HepG2 (cell line): ENCODE measurements around the gene LAMB3. TPM values are rescaled to one million over a fixed set of nuclear protein-coding genes. Genes with fewer than 3 reads are reported as not detected.

Source experiments
- ATAC-seq: fragments of 200-7000 bp; cut with Tn5 transposase; 3 replicates; pipeline ENCODE4 v1.9.1; 2020; ENCODE audit warnings: mild to moderate bottlenecking, moderate library complexity
- BruUV-seq: library from RNA; stranded (reverse); fragments of 400-500 nt; replicated peaks from 2 replicates; lab custom pipeline; 2021; lab: Mats Ljungman, UMichigan
- CTCF ChIA-PET: fragments of 300-600 bp; formaldehyde crosslinking; extraction: SDS; loops from one replicate; lab custom pipeline; 2021; ENCODE audit warnings: low total read pairs, inconsistent platforms, low intra/inter-chr PET ratio; lab: Yijun Ruan, JAX
- POLR2A ChIA-PET: fragments of 350-600 bp; sonication (Branson Sonifier 250); formaldehyde crosslinking; loops from one replicate; lab custom pipeline; 2020; ENCODE audit warnings: antibody characterized with exemption, inconsistent platforms; lab: Yijun Ruan, JAX
- DNase-seq: peaks from one replicate; pipeline ENCODE4 v3.0.0-alpha.2; 2015; ENCODE audit warnings: low spot score
- FAIRE-seq: peaks from 3 replicates; lab custom pipeline; 2011; peaks lifted over from hg19 to GRCh38; lab: Jason Lieb, UNC
- H2AFZ ChIP-seq: one replicate; pipeline ENCODE4 v1.6.1; 2011; ENCODE audit warnings: low read length, inconsistent platforms
- H3K27ac ChIP-seq: fragments of 300-600 bp; 3 replicates; pipeline ENCODE4 v1.8.0; 2011; ENCODE audit warnings: mixed run types, mild to moderate bottlenecking, mixed read lengths, low read length, inconsistent platforms; ENCODE audit not compliant: insufficient read depth; ENCODE audit errors: extremely low read length
- H3K27me3 ChIP-seq, 2 experiments: fragments of 200-600 bp in 1 of 2; 2 replicates in 1 of 2; 3 replicates in 1 of 2; pipeline versions ENCODE4 v1.6.0 to v1.8.0; 2011; ENCODE audit warnings: low read length in 2 of 2, mild to moderate bottlenecking in 2 of 2, moderate library complexity in 2 of 2, inconsistent platforms in 1 of 2; ENCODE audit not compliant: insufficient read depth in 2 of 2, control insufficient read depth in 1 of 2
- H3K36me3 ChIP-seq, 2 experiments: fragments of 200-600 bp in 1 of 2; replicated peaks in 1 of 2; 2 replicates in 1 of 2; 3 replicates in 1 of 2; pipeline versions ENCODE4 v1.5.1 to v1.8.0; 2011; ENCODE audit warnings: low read length in 2 of 2, inconsistent platforms in 1 of 2; ENCODE audit not compliant: insufficient read depth in 2 of 2, control insufficient read depth in 1 of 2
- H3K4me1 ChIP-seq: 2 replicates; pipeline ENCODE4 v1.5.1; 2012; ENCODE audit warnings: low read length, inconsistent platforms; ENCODE audit not compliant: insufficient read depth
- H3K4me2 ChIP-seq: 2 replicates; pipeline ENCODE4 v1.6.0; 2011; ENCODE audit warnings: low read depth, low read length, inconsistent platforms
- H3K4me3 ChIP-seq, 3 experiments: fragments of 200-600 bp in 1 of 3; sonication (generic), shearing (Covaris generic) in 1 of 3; replicated peaks in 1 of 3; 2 replicates each; pipeline ENCODE4 v1.5.1; 2011 to 2016; ENCODE audit warnings: low read length in 3 of 3, inconsistent platforms in 2 of 3, low read depth in 2 of 3, mild to moderate bottlenecking in 2 of 3, control low read depth in 1 of 3, mixed read lengths in 1 of 3; ENCODE audit not compliant: insufficient read depth in 1 of 3
- H3K79me2 ChIP-seq: one replicate; pipeline ENCODE4 v1.6.1; 2011; ENCODE audit warnings: low read length, inconsistent platforms; ENCODE audit not compliant: insufficient read depth
- H3K9ac ChIP-seq: 2 replicates; pipeline ENCODE4 v1.6.0; 2011; ENCODE audit warnings: mild to moderate bottlenecking, low read depth, low read length, inconsistent platforms; ENCODE audit not compliant: insufficient read depth
- H3K9me3 ChIP-seq: 2 replicates; pipeline ENCODE4 v1.5.1; 2012; ENCODE audit warnings: mild to moderate bottlenecking, low read length
- H4K20me1 ChIP-seq: 2 replicates; pipeline ENCODE4 v1.6.0; 2011; ENCODE audit warnings: inconsistent platforms, mild to moderate bottlenecking, low read length, moderate library complexity; ENCODE audit not compliant: insufficient read depth
- CENPT ChIP-seq: sonication (generic); formaldehyde crosslinking; IDR thresholded peaks from 2 replicates; pipeline ENCODE4 v1.8.0; 2022; ENCODE audit warnings: low read depth, mild to moderate bottlenecking, moderate library complexity, missing genetic modification reagents
- FOSL2 ChIP-seq: sonication (generic); formaldehyde crosslinking; IDR thresholded peaks from 2 replicates; pipeline ENCODE4 v1.4.0; 2020; ENCODE audit warnings: missing genetic modification reagents
- HOXA7 ChIP-seq: sonication (generic); formaldehyde crosslinking; IDR thresholded peaks from 2 replicates; pipeline ENCODE4 v1.8.1; 2022; ENCODE audit warnings: mild to moderate bottlenecking, missing genetic modification reagents, moderate library complexity
- NFYB ChIP-seq: sonication (generic); formaldehyde crosslinking; IDR thresholded peaks from 2 replicates; pipeline ENCODE4 v1.4.0; 2020; ENCODE audit warnings: missing genetic modification reagents
- POLR2A ChIP-seq, 2 experiments: IDR thresholded peaks; 2 replicates each; pipeline ENCODE4 v1.6.1; 2011; ENCODE audit warnings: low read depth in 2 of 2, low read length in 2 of 2, mild to moderate bottlenecking in 1 of 2, moderate library complexity in 1 of 2; ENCODE audit not compliant: insufficient read depth in 1 of 2
- RFX1 ChIP-seq: fragments of 450-650 bp; IDR thresholded peaks from 2 replicates; pipeline ENCODE4 v1.6.1; 2017
- SCMH1 ChIP-seq: sonication (generic); formaldehyde crosslinking; IDR thresholded peaks from 2 replicates; pipeline ENCODE4 v1.9.0; 2021; ENCODE audit warnings: missing genetic modification reagents, mild to moderate bottlenecking, borderline replicate concordance
- SNRNP70 ChIP-seq: fragments of 200-400 bp; formaldehyde crosslinking; IDR thresholded peaks from 2 replicates; pipeline ENCODE4 v1.6.1; 2017; ENCODE audit warnings: mild to moderate bottlenecking, low read depth, low read length, moderate library complexity
- SRSF1 ChIP-seq: fragments of 200-400 bp; formaldehyde crosslinking; optimal IDR thresholded peaks from 2 replicates; pipeline ENCODE3; 2017; ENCODE audit warnings: mild to moderate bottlenecking, low read depth, low read length, moderate library complexity
- ZBTB38 ChIP-seq: sonication (generic); formaldehyde crosslinking; IDR thresholded peaks from 2 replicates; pipeline ENCODE4 v1.5.1; 2020; ENCODE audit warnings: mild to moderate bottlenecking, missing genetic modification reagents
- ZC3H13 ChIP-seq: sonication (generic); formaldehyde crosslinking; IDR thresholded peaks from 2 replicates; pipeline ENCODE4 v1.8.1; 2023; ENCODE audit warnings: mild to moderate bottlenecking, missing genetic modification reagents, moderate library complexity
- ZKSCAN1 ChIP-seq: fragments of 150-350 bp; IDR thresholded peaks from 2 replicates; pipeline ENCODE4 v1.6.1; 2014; ENCODE audit warnings: low read length
- ZNF12 ChIP-seq: sonication (generic); formaldehyde crosslinking; IDR thresholded peaks from 2 replicates; pipeline ENCODE4 v1.5.0; 2020; ENCODE audit warnings: missing genetic modification reagents
- ZNF20 ChIP-seq: sonication (generic); formaldehyde crosslinking; IDR thresholded peaks from 2 replicates; pipeline ENCODE4 v1.4.0; 2020; ENCODE audit warnings: mild to moderate bottlenecking, moderate library complexity, missing genetic modification reagents
- ZNF296 ChIP-seq: sonication (generic); formaldehyde crosslinking; conservative IDR thresholded peaks from 2 replicates; pipeline ENCODE4 v1.5.0; 2020; ENCODE audit warnings: mild to moderate bottlenecking, missing genetic modification reagents
- ZNF331 ChIP-seq: sonication (generic); formaldehyde crosslinking; IDR thresholded peaks from 2 replicates; pipeline ENCODE4 v1.4.0; 2020; ENCODE audit warnings: missing genetic modification reagents
- ZNF34 ChIP-seq: sonication (generic); formaldehyde crosslinking; IDR thresholded peaks from 2 replicates; pipeline ENCODE4 v1.4.0; 2020; ENCODE audit warnings: mild to moderate bottlenecking, missing genetic modification reagents, borderline replicate concordance
- ZNF451 ChIP-seq: sonication (generic); formaldehyde crosslinking; IDR thresholded peaks from 2 replicates; pipeline ENCODE4 v1.5.0; 2020; ENCODE audit warnings: mild to moderate bottlenecking, missing genetic modification reagents
- ZSCAN30 ChIP-seq: sonication (generic); formaldehyde crosslinking; IDR thresholded peaks from 2 replicates; pipeline ENCODE4 v1.5.0; 2020; ENCODE audit warnings: mild to moderate bottlenecking, missing genetic modification reagents
- WGBS: methylation state at CpG from one replicate; pipeline ENCODE4 v1.1.6; 2017; ENCODE audit warnings: low lambda C conversion rate; 5-methylcytosine and 5-hydroxymethylcytosine counted together
- in situ Hi-C: cut with HindIII; loops from 2 replicates; pipeline ENCODE4 v1.10.0; 2017; ENCODE audit warnings: low pct_unique_long_range_greater_than_20kb; ENCODE audit not compliant: extremely low pct_ligation_motif_present
- intact Hi-C: fragments of 100-400 bp; cut with micrococcal nuclease; formaldehyde crosslinking; loops from one replicate; pipeline ENCODE4 v1.10.0; 2022; ENCODE audit not compliant: unreplicated experiment
- polyA plus RNA-seq, 8 experiments: library from polyadenylated mRNA; depleted of rRNA in 3 of 8; stranded (reverse) in 7 of 8; unstranded in 1 of 8; fragments of >200 nt; fragmentation: Illumina TruSeq in 4 of 8; extraction: Trizol in 4 of 8; gene quantifications; 2 replicates each; pipeline versions ENCODE4 v1.2.1 to v1.2.3, GENCODE V29; 2011 to 2016; ENCODE audit warnings: low read depth in 4 of 8, missing spikeins in 1 of 8, mixed read lengths in 1 of 8; ENCODE audit not compliant: insufficient read depth in 1 of 8
- total RNA-seq, 5 experiments: library from RNA; depleted of rRNA; stranded (reverse); fragments of >200 nt; fragmentation: Illumina TruSeq; extraction: Trizol; gene quantifications; 2 replicates each; pipeline ENCODE4 v1.2.3, GENCODE V29; 2016; ENCODE audit warnings: low read depth in 1 of 5
- TF ChIP-seq, protein P1 (sequence below): sonication (generic); formaldehyde crosslinking; conservative IDR thresholded peaks from 2 replicates; pipeline ENCODE4 v1.8.1; 2023; ENCODE audit warnings: missing genetic modification reagents
- TF ChIP-seq, protein P2 (sequence below): sonication (generic); formaldehyde crosslinking; IDR thresholded peaks from 2 replicates; pipeline ENCODE4 v1.5.0; 2020; ENCODE audit warnings: missing genetic modification reagents
- TF ChIP-seq, protein P3 (sequence below): sonication (generic); formaldehyde crosslinking; IDR thresholded peaks from 2 replicates; pipeline ENCODE4 v1.5.0; 2020; ENCODE audit warnings: mild to moderate bottlenecking, missing genetic modification reagents
- TF ChIP-seq, protein P4 (sequence below): fragments of 450-650 bp; IDR thresholded peaks from 2 replicates; pipeline ENCODE4 v1.6.1; 2016

Gene LAMB3
- total and polyA plus RNA-seq, 2 of the 13 experiments (the other 11 are each of a cell fraction or from before 2014, with no cell fraction given): 0.18 to 0.24 TPM

DNA sequence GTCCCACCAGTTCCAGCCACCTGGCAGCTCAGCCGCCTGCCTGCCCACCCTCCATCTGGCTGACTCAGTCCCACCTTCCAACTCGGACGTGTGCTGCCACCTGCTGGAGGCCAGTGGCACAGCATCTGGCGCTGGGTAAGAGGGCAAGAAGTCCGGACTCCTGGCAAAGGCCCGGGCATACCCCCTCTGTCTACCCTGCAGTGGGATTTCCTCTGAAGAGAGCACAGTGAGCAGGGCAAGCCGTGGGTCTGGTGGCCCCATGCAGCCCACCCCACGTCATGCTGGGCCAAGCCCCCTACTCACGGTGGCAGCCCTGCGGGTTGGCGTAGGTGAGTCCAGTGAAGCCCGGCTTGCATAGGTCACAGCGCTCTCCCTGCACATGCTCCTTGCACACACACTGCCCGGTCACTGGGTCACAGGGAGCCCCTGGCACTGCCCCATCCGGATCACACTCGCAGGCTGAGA is 24.5 kb downstream of the LAMB3 start:
- no peaks in the 10 kb centered on the region for H3K4me1 ChIP-seq
- DNase-seq (peak; percentile 46), FAIRE-seq (no peak), ATAC-seq (peak; percentile 95)
- H2AFZ ChIP-seq: no peak overlapping the region
- H3K36me3 ChIP-seq: no peaks in the 10 kb centered on the region
- H3K9me3 ChIP-seq: no peaks in the 10 kb centered on the region
- no TSS peak for BruUV-seq
- in situ Hi-C loops (no loop called here), intact Hi-C loops (loop anchor here (1.0 to 2.0 kb wide), 3 partner anchors 37 to 59 kb away; no protein-coding TSS in a partner anchor)
- no peak overlapping the region for H3K27ac ChIP-seq
- H4K20me1 ChIP-seq: no peaks in the 10 kb centered on the region
- WGBS: 13% methylated on average over 3 of the region's 16 CpGs
- H3K4me2 ChIP-seq: no peak overlapping the region
- no peaks in the 10 kb centered on the region for H3K79me2 ChIP-seq
- no peak overlapping the region for H3K4me3 ChIP-seq
- ChIA-PET CTCF (interaction anchor here (0.9 to 2.9 kb wide), 3 partner anchors 37 to 58 kb away, joined by 5 to 14 read pairs (median 9); no protein-coding TSS in a partner anchor), POLR2A (no interaction called here)
- no peaks in the 10 kb centered on the region; a peak in 1 of 5 replicates for H3K27me3 ChIP-seq
- H3K9ac ChIP-seq: no peak overlapping the region
- TF ChIP-seq SRSF1 (no peak), CENPT (CRISPR knock-in tag) (no peak), ZKSCAN1 (no peak), ZNF451 (CRISPR knock-in tag) (no peak), HOXA7 (CRISPR knock-in tag) (no peak), ZNF296 (CRISPR knock-in tag) (no peak), SCMH1 (CRISPR knock-in tag) (no peak), ZNF12 (CRISPR knock-in tag) (no peak), ZNF331 (no peak), ZNF34 (CRISPR knock-in tag) (no peak), POLR2A (IDR thresholded peaks at IDR 0.05; ENCODE audit: insufficient read depth in 1 of 2, low read depth in 2 of 2, low read length in 2 of 2) (no peak), NFYB (CRISPR knock-in tag) (no peak), ZNF20 (CRISPR knock-in tag) (no peak), ZSCAN30 (no peak), RFX1 (no peak), ZC3H13 (CRISPR knock-in tag) (no peak), SNRNP70 (no peak), FOSL2 (CRISPR knock-in tag) (peak; percentile 82), ZBTB38 (no peak)
- TF ChIP-seq, protein P1, sequence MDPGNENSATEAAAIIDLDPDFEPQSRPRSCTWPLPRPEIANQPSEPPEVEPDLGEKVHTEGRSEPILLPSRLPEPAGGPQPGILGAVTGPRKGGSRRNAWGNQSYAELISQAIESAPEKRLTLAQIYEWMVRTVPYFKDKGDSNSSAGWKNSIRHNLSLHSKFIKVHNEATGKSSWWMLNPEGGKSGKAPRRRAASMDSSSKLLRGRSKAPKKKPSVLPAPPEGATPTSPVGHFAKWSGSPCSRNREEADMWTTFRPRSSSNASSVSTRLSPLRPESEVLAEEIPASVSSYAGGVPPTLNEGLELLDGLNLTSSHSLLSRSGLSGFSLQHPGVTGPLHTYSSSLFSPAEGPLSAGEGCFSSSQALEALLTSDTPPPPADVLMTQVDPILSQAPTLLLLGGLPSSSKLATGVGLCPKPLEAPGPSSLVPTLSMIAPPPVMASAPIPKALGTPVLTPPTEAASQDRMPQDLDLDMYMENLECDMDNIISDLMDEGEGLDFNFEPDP (CRISPR knock-in tag): no peak
- TF ChIP-seq, protein P2, sequence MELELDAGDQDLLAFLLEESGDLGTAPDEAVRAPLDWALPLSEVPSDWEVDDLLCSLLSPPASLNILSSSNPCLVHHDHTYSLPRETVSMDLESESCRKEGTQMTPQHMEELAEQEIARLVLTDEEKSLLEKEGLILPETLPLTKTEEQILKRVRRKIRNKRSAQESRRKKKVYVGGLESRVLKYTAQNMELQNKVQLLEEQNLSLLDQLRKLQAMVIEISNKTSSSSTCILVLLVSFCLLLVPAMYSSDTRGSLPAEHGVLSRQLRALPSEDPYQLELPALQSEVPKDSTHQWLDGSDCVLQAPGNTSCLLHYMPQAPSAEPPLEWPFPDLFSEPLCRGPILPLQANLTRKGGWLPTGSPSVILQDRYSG: no peak
- TF ChIP-seq, protein P3, sequence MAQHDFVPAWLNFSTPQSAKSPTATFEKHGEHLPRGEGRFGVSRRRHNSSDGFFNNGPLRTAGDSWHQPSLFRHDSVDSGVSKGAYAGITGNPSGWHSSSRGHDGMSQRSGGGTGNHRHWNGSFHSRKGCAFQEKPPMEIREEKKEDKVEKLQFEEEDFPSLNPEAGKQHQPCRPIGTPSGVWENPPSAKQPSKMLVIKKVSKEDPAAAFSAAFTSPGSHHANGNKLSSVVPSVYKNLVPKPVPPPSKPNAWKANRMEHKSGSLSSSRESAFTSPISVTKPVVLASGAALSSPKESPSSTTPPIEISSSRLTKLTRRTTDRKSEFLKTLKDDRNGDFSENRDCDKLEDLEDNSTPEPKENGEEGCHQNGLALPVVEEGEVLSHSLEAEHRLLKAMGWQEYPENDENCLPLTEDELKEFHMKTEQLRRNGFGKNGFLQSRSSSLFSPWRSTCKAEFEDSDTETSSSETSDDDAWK (CRISPR knock-in tag): no peak
- TF ChIP-seq, protein P4, sequence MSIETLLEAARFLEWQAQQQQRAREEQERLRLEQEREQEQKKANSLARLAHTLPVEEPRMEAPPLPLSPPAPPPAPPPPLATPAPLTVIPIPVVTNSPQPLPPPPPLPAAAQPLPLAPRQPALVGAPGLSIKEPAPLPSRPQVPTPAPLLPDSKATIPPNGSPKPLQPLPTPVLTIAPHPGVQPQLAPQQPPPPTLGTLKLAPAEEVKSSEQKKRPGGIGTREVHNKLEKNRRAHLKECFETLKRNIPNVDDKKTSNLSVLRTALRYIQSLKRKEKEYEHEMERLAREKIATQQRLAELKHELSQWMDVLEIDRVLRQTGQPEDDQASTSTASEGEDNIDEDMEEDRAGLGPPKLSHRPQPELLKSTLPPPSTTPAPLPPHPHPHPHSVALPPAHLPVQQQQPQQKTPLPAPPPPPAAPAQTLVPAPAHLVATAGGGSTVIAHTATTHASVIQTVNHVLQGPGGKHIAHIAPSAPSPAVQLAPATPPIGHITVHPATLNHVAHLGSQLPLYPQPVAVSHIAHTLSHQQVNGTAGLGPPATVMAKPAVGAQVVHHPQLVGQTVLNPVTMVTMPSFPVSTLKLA: no peak
